NCI-H82 treated with DMSO at 0.1 percent for 48 hours (cell line): ENCODE results near the gene SLC17A2.

Source experiments
- DNase-seq: peaks from one replicate; lab custom pipeline; 2025; ENCODE audit not compliant: unreplicated experiment; lab: John Stamatoyannopoulos, UW

Gene SLC17A2

GRCh38 chr6:25888626-25889025 lies 41.9 kb downstream of the SLC17A2 start:
- no peak for DNase-seq

DNA sequence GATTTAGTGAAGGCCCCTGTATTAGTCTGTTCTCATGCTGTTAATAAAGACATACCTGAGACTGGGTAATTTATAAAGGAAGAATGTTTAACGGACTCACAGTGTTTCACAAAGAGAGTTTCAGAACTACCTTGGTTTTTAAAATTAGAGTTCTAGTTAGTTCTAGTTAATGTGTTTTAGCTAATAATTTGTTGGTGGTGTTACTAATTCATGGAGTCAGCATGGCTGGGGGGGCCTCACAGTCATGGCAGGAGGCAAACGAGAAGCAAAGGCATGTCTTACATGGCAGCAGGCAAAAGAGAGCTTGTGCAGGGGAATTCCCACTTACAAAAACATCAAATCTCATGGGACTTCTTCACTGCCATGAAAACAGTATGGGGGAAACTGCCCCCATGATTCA lies 44.4 kb downstream of the SLC17A2 start:
- DNase-seq, result no peak

DNA sequence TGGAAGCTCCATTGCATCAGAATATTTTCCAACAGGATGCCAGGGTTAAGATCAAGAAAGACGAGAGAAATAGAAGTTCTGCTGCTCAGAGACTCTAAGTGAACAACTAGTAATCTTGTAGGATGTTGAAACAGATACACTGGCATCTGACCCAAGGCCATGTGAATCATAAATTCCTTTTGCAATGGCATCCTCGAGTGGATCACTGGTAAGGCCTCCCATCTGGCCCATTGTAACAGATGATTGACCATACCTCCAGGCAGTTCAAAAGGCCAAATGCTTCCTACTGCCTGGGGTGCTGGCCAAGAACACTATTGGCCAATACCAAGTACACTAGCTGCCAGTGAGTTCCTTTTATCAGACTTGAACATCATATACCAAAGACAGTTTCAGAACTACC lies 46.5 kb downstream of the SLC17A2 start:
- no peak for DNase-seq

- DNase-seq, result no peak
Measured at GRCh38 chr6:25883536-25883935, 47.0 kb downstream of the SLC17A2 start.

DNA sequence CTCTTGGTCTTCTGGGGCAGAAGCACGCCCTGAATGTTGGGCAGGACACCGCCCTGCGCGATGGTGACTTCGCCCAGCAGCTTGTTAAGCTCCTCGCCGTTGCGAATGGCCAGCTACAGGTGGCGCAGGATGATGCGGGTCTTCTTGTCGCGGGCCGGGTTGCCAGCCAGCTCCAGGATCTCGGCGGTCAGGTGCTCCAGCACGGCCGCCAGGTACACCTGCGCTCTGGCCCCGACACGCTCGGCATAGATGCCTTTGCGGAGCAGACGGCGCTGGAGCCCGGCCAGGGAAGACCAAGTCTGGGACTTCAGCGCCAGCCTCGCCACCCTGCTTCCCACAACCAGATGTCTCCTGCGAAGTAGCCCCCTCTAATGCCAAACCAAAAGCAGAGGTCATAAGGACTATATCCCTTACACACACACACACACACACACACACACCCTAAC lies 48.4 kb downstream of the SLC17A2 start:
- DNase-seq, result no peak

DNA sequence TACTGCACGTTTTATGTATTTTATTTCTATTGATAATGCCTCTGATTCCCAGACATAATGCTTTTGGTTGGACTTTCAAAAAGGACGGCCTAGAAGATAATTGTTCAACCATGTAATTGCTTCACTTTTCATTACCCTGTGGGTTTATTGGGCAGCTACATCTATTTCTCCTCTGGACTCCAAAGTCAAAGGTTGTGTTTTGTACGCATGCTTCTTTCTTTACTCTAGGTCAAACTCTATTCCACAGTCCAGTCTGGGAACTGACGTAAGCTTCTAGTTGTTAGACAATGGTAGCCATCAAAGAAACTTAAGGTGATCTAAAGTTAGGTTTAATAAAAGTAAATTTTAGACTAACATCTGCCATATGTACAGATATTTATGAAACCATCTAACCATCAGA lies 49.9 kb downstream of the SLC17A2 start:
- no peak for DNase-seq

GRCh38 chr6:25878721-25879322 lies 51.7 kb downstream of the SLC17A2 start:
- no peak for DNase-seq

GRCh38 chr6:25875926-25876602 lies 54.4 kb downstream of the SLC17A2 start:
- no peak for DNase-seq

DNA sequence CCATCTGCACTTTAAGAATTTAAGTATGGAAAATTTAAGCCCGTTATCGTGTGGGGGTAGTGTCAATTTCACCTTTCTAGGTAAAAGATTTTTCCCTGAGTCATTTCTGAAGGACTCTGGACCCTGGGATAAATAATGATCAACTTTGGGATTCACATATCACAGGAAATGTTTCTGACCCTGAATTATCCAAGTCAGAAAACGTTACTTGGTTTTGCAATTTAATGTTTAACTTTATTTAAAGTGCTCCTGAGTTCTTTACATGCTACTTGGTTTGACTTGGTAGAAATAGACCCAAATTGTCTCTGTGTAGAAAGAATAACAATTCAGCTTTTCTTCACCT lies 55.0 kb downstream of the SLC17A2 start:
- DNase-seq, result no peak

DNA sequence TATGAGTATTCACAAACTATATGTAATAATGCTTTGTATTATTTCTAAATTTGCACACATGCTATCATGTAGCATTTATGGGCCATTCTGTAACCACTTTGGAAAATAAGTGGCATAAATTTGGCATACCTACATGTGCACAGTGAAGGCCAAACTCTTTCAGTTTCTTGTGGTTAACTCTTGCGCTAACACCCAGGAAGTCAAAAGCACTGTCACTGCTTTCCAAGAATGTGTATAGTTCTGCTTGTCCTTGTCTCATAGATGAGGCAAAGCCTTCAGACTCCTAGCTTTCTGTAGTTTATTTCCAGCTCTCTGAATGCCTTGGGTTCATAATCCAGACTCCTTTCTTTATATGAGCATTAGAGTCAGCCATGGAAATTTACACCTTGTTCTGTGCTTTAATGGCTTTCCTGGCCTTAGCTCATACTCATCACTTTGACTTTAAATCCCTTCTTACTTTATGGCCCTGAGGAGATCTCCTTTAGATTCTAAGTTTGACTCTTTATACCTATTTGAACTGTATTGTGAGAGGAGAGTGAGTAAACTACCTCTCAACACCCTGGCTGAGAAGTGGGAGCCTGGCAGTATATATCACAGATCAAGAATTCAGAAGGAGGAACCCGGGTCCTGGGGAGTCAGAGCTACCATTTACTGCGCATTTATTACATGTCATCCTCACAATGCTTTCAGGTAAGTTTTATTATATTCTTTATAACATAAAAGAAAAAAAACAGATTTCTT lies 55.5 kb downstream of the SLC17A2 start:
- DNase-seq, result no peak

DNA sequence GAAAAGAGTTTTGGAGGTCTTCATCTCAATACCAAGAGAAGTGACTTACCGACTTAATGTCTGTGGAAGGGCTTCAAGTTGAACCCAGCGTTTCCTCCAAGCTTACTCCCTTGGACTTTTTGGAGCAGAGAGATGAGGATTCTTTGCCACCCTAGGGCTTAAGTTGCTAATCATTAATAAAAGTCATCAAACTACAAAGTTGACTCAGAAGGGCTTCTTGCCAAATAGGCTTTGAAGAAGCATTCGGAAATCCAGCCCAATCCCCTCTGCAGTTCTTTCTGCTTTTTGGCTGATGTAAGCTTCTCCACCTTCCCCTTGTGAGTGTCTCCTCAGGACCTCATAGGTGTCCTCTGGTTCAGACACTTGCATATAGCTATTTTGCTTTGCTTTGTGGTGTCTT lies 56.4 kb downstream of the SLC17A2 start, which contains the start of gene SLC17A3:
TSS of gene SLC17A3 (minus strand) at position 126 of the 400 bp plus-strand sequence. CDS start 5,856 bp downstream, outside the sequence.
- no peak for DNase-seq

- no peak for DNase-seq
Measured at GRCh38 chr6:25872814-25873213, 57.7 kb downstream of the SLC17A2 start.

GRCh38 chr6:25869840-25870239 lies 60.7 kb downstream of the SLC17A2 start:
- no peak for DNase-seq

DNA sequence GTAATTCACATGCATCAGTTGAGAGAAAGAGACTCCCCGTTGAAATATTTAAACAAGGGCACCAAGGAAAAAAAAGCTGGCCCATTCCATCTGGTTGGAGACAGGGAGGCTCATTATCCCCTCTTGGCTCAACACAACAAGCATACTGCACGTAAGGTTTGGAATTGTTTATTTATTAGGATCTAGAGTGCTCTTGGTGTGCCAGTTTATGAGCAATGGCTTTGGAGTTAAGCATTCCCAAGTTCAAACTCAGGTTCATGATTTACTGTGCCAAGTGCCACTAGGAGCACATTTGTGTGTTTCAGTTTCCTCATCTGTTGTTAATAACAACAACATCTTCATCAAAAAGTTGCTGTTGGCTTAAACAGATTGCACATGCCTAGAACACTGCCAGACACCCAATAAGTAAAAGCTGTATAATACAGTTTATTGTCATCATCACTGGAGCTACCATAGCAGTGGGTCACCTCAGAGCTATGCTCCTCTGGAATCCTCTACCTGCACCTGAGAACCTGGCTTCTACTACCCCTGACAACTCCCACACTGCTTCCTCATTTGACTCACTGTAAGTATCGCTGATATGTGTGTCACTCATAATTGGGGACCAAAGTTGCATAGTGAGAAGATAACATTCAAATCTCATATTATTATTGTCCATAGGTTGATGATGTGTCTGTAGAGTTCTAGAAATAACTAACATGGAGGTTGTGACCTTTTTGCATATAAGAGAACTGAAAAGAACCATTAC lies 61.9 kb downstream of the SLC17A2 start:
- no peak for DNase-seq

GRCh38 chr6:25866011-25866410 lies 64.5 kb downstream of the SLC17A2 start:
- no peak for DNase-seq

- no peak for DNase-seq
Measured at GRCh38 chr6:25863360-25863759, 67.1 kb downstream of the SLC17A2 start.
